Pancreas (tissue), 10 donors: Measurements from ENCODE around the gene RASSF3. TPM values are rescaled to one million over a fixed set of nuclear protein-coding genes. Genes with fewer than 3 reads are reported as not detected.
"Not testable (repeated sequence)": the region's sequence is repeated elsewhere in the genome, so short reads cannot be mapped to it uniquely, and the experiment has no call there.

Source experiments
- ATAC-seq, 4 donors: fragments of 200-7000 bp; cut with Tn5 transposase; one replicate each; pipeline versions ENCODE4 v1.8.0 to v1.9.1; 2020; ENCODE audit warnings: mild to moderate bottlenecking in 4 of 4, moderate library complexity in 4 of 4
- DNase-seq, 6 donors: peaks; one replicate each; pipeline ENCODE4 v3.0.0-alpha.2; 2020
- FAIRE-seq: peaks from 2 replicates; lab custom pipeline; 2012; peaks lifted over from hg19 to GRCh38; lab: Jason Lieb, UNC
- H3K27ac ChIP-seq, 4 donors: fragments of 200-600 bp; sonication (generic); 1 replicate in 3 of 4; 2 replicates in 1 of 4; pipeline versions ENCODE4 v1.5.0 to v1.8.0; 2020
- H3K27me3 ChIP-seq, 4 donors: fragments of 200-600 bp; one replicate each; pipeline ENCODE4 v1.8.0; 2021
- H3K36me3 ChIP-seq, 3 donors: fragments of 200-600 bp; sonication (generic) in 1 of 3; one replicate each; pipeline versions ENCODE4 v1.5.0 to v1.8.0; 2020 to 2021
- H3K4me1 ChIP-seq, 3 donors: fragments of 200-600 bp; one replicate each; pipeline ENCODE4 v1.8.0; 2021
- H3K4me3 ChIP-seq, 4 donors: fragments of 200-600 bp; sonication (generic) in 2 of 4; one replicate each; pipeline versions ENCODE4 v1.5.0 to v1.8.0; 2020 to 2021
- H3K9me3 ChIP-seq, 4 donors: fragments of 200-600 bp; one replicate each; pipeline ENCODE4 v1.8.0; 2021
- CTCF ChIP-seq, 4 donors: fragments of 200-600 bp; sonication (generic) in 3 of 4; IDR thresholded peaks; one replicate each; pipeline versions ENCODE4 v1.5.0 to v1.8.0; 2021; ENCODE audit warnings: antibody characterized with exemption in 4 of 4
- WGBS, 2 donors: extraction: QIAGEN DNeasy Blood & Tissue Kit; methylation state at CpG; one replicate each; pipeline ENCODE4 v1.1.7; 2013; 5-methylcytosine and 5-hydroxymethylcytosine counted together
- intact Hi-C, 3 donors: fragments of 100-400 bp; cut with DNase I; formaldehyde crosslinking; loops; one replicate each; pipeline versions ENCODE4 v1.11.1 to v1.14.2; 2022
- polyA plus RNA-seq, 2 donors: library from polyadenylated mRNA; stranded (reverse); fragments of 200-250 nt; gene quantifications; one replicate each; pipeline ENCODE4 v1.2.3, GENCODE V29; 2013
- total RNA-seq, 6 donors: library from RNA; stranded (reverse); fragmentation: NEBNext Ultra II Directional in 4 of 6; extraction: Animal tissue kit (Norgen Biotek cat#: 25700) in 4 of 6; gene quantifications; one replicate each; pipeline versions ENCODE4 v1.2.1 to v1.2.4, GENCODE V29; 2021 to 2023
- donor health status: healthy with polysubstance abuse.
- donor health status: DM: no; HTN: no; CAD: no; lungs with moderate emphysema.
- donor health status: DM: no; HTN: no; CAD: no.
- donor health status: control.
- donor health status: control.
- donor health status: Bipolar disorder and iron deficiency.
- donor health status: DM: yes; HTN: yes; CAD: no.
- donor health status: DM: no; HTN: no; CAD: no.
- donor health status: DM: no; HTN: no; CAD: no.
- donor health status: DM: yes; HTN: yes; CAD: no.

Gene RASSF3
- total and polyA plus RNA-seq, 8 donors: 5.2 to 36.5 (median 21.5) TPM

DNA sequence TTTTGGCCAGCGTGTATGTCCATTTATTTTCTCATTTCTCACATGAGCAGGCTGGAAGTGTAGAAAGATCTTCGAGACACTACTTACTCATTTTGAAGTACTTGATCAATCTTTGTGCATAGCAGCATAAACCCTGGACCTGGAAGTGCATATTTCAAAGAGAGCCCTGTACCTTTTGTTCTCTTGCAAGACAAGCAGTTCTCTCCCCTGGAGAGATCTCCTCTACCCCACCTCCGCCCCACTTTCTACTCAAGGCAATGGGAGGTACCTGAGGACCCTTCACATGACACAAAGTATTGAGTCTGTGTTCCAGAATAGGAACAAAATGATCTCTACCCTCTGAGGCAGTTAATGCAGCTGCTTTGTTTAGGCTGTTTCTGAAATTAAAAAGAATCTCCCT lies 27.4 kb upstream of the RASSF3 start:
- DNase-seq (no peak), FAIRE-seq (no peak), ATAC-seq (no peak)
- Histone ChIP-seq H3K27ac (no peak overlapping the region), H3K4me3 (no peak overlapping the region), H3K9me3 (no peaks in the 10 kb centered on the region), H3K4me1 (peaks cover 14 to 21% (median 15%) of the 10 kb centered on the region in 3 donors), H3K27me3 (no peaks in the 10 kb centered on the region), H3K36me3 (no peaks in the 10 kb centered on the region)
- no peak for TF ChIP-seq CTCF (IDR thresholded peaks at IDR 0.05)
- intact Hi-C loops: no loop called here
- WGBS, 2 donors: 42 to 57% methylated on average over 3 of the region's 3 CpGs

- H3K27ac ChIP-seq: not testable (repeated sequence)
These were observed 26.9 kb upstream of the RASSF3 start for GRCh38 chr12:64583395-64583770.

GRCh38 chr12:64583771-64584421 lies 26.4 kb upstream of the RASSF3 start:
- 7% methylated on average over 6 of the region's 6 CpGs for WGBS, 2 donors
- DNase-seq: no peak
- H3K27ac ChIP-seq: no peak overlapping the region
- H3K27me3 ChIP-seq: no peaks in the 10 kb centered on the region
- no peaks in the 10 kb centered on the region for H3K9me3 ChIP-seq
- H3K4me1 ChIP-seq: peaks cover 14 to 21% (median 15%) of the 10 kb centered on the region in 3 donors
- peak overlapping the region in 1 of 4 donors; percentile 5 for H3K4me3 ChIP-seq
- no peaks in the 10 kb centered on the region for H3K36me3 ChIP-seq
- TF ChIP-seq CTCF (IDR thresholded peaks at IDR 0.05): no peak
- FAIRE-seq: no peak
- ATAC-seq: peak; percentile 60 to 79 (median 64)
- intact Hi-C loops: no loop called here

More at GRCh38 chr12:64583395-64583770, 26.9 kb upstream of the RASSF3 start:
- H3K9me3 ChIP-seq, H3K36me3 ChIP-seq, intact Hi-C loops, DNase-seq, H3K27me3 ChIP-seq, FAIRE-seq, ATAC-seq: not testable (repeated sequence)
- H3K4me1 ChIP-seq: peaks cover 14 to 21% (median 15%) of the 10 kb centered on the region in 3 donors
- WGBS, 2 donors: 76 to 79% methylated on average over 7 of the region's 7 CpGs
- peak overlapping the region in 1 of 4 donors; percentile 5 for H3K4me3 ChIP-seq

DNA sequence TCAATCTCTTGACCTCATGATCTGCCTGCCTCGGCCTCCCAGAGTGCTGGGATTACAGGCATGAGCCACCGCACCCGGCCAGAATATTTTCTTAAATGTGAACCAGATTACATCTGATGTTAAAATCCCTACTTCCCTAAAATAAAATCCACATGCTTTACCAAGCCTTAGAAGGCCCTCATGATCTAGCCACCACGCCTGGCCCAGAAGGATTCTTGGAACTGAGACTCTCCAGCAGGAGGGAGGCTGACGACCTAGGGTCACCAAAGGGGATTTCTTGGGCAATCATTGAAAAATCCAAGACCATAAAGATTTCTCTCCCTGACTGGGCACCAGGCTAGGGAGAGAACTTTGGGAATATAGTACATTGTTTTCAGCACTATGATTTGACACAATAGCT lies 25.2 kb upstream of the RASSF3 start:
- Histone ChIP-seq H3K4me3 (no peak overlapping the region), H3K36me3 (no peaks in the 10 kb centered on the region), H3K27me3 (no peaks in the 10 kb centered on the region), H3K9me3 (no peaks in the 10 kb centered on the region), H3K4me1 (peaks cover 14 to 21% (median 15%) of the 10 kb centered on the region in 3 donors), H3K27ac (no peak overlapping the region)
- FAIRE-seq: no peak
- no peak for DNase-seq
- WGBS, 2 donors: 96 to 97% methylated on average over 5 of the region's 5 CpGs
- no peak for TF ChIP-seq CTCF (IDR thresholded peaks at IDR 0.05)
- intact Hi-C loops: no loop called here
- ATAC-seq: peak in 1 of 4 donors; percentile 25

- no peaks in the 10 kb centered on the region for H3K9me3 ChIP-seq
- no peak for FAIRE-seq
- DNase-seq: no peak
- intact Hi-C loops: no loop called here
- no peaks in the 10 kb centered on the region for H3K27me3 ChIP-seq
- ATAC-seq: no peak
- no peaks in the 10 kb centered on the region for H3K36me3 ChIP-seq
- H3K4me1 ChIP-seq: peaks cover 10 to 14% (median 10%) of the 10 kb centered on the region in 3 donors
- H3K4me3 ChIP-seq: no peak overlapping the region
- 85 to 88% methylated on average over 5 of the region's 5 CpGs for WGBS, 2 donors
- no peak overlapping the region for H3K27ac ChIP-seq
- TF ChIP-seq CTCF (IDR thresholded peaks at IDR 0.05): no peak
These were observed 22.8 kb upstream of the RASSF3 start for GRCh38 chr12:64587447-64587846.
